Caco-2 (cell line): Measurements from ENCODE around the gene TMEM198. TPM values are rescaled to one million over a fixed set of nuclear protein-coding genes. Genes with fewer than 3 reads are reported as not detected.

Source experiments
- BruUV-seq: library from RNA; stranded (reverse); fragments of 400-500 nt; replicated peaks from 2 replicates; lab custom pipeline; 2021; lab: Mats Ljungman, UMichigan
- CTCF ChIA-PET: fragments of 300-600 bp; sonication (Branson Sonifier 250); formaldehyde crosslinking; loops from one replicate; lab custom pipeline; 2022; ENCODE audit warnings: antibody characterized with exemption; lab: Charles Lee
- POLR2A ChIA-PET: fragments of 300-600 bp; sonication (Branson Sonifier 250); formaldehyde crosslinking; loops from one replicate; lab custom pipeline; 2022; ENCODE audit warnings: antibody characterized with exemption; lab: Charles Lee
- DNase-seq, 2 experiments: peaks; one replicate each; pipeline versions ENCODE4 v3.0.0 to v3.0.0-alpha.2; 2020 to 2022
- H3K27me3 ChIP-seq: replicated peaks from 2 replicates; pipeline ENCODE4 v1.6.0; 2011; ENCODE audit warnings: low read length; ENCODE audit not compliant: control insufficient read depth, insufficient read depth
- H3K36me3 ChIP-seq: 2 replicates; pipeline ENCODE4 v1.5.1; 2011; ENCODE audit warnings: low read length; ENCODE audit not compliant: control insufficient read depth, insufficient read depth
- H3K4me1 ChIP-seq: fragments of 250-450 bp; sonication (Bioruptor Pico); 2 replicates; pipeline ENCODE4 v1.5.1; 2020; ENCODE audit warnings: mild to moderate bottlenecking
- H3K4me3 ChIP-seq: 2 replicates; pipeline ENCODE4 v1.5.1; 2011; ENCODE audit warnings: low read depth, mild to moderate bottlenecking, control low read depth, low read length
- H3K9me3 ChIP-seq: fragments of 250-450 bp; sonication (Bioruptor Pico); 2 replicates; pipeline ENCODE4 v1.5.1; 2020; ENCODE audit warnings: mild to moderate bottlenecking, moderate library complexity
- H3K27ac Mint-ChIP-seq: one replicate; pipeline ENCODE4 v1.8.0; 2022; ENCODE audit warnings: mixed read lengths; ENCODE audit not compliant: unreplicated experiment
- H3K27me3 Mint-ChIP-seq: one replicate; pipeline ENCODE4 v1.8.0; 2022; ENCODE audit warnings: mixed read lengths; ENCODE audit not compliant: insufficient read depth, unreplicated experiment
- H3K36me3 Mint-ChIP-seq: one replicate; pipeline ENCODE4 v1.8.0; 2022; ENCODE audit warnings: mild to moderate bottlenecking, mixed read lengths; ENCODE audit not compliant: insufficient read depth, unreplicated experiment
- H3K4me1 Mint-ChIP-seq: one replicate; pipeline ENCODE4 v1.8.0; 2022; ENCODE audit warnings: low read depth, mixed read lengths; ENCODE audit not compliant: unreplicated experiment
- H3K4me3 Mint-ChIP-seq: one replicate; pipeline ENCODE4 v1.8.0; 2022; ENCODE audit warnings: mild to moderate bottlenecking, moderate library complexity, mixed read lengths; ENCODE audit not compliant: unreplicated experiment
- H3K9me3 Mint-ChIP-seq: one replicate; pipeline ENCODE4 v1.8.0; 2022; ENCODE audit warnings: mixed read lengths; ENCODE audit not compliant: unreplicated experiment
- CTCF ChIP-seq, 2 experiments: fragments of 200-600 bp in 1 of 2; IDR thresholded peaks; 1 replicate in 1 of 2; 2 replicates in 1 of 2; pipeline versions ENCODE4 v1.5.1 to v1.8.0; 2011 to 2022; ENCODE audit warnings: antibody characterized with exemption in 1 of 2, control low read depth in 1 of 2, inconsistent platforms in 1 of 2, low read depth in 1 of 2, low read length in 1 of 2, mild to moderate bottlenecking in 1 of 2, moderate library complexity in 1 of 2; ENCODE audit not compliant: insufficient read depth in 1 of 2, severe bottlenecking in 1 of 2, unreplicated experiment in 1 of 2
- intact Hi-C: fragments of 100-400 bp; cut with micrococcal nuclease; formaldehyde crosslinking; loops from one replicate; pipeline ENCODE4 v1.10.0; 2022; ENCODE audit not compliant: unreplicated experiment
- total RNA-seq: library from RNA; stranded (reverse); gene quantifications from 2 replicates; pipeline ENCODE4 v1.2.3, GENCODE V29; 2022

The TMEM198 gene
- total RNA-seq, 1 experiment from 2014 or later, result 8.5 TPM

- Histone ChIP-seq H3K36me3 (no peaks in the 10 kb centered on the region; the same call in 1 of the 2 replicates), H3K9me3 (no peaks in the 10 kb centered on the region), H3K4me1 (peaks cover 9% of the 10 kb centered on the region), H3K4me3 (no peak overlapping the region), H3K27me3 (no peaks in the 10 kb centered on the region)
- Mint-ChIP-seq H3K4me1 (peaks cover 7% of the 10 kb centered on the region), H3K27ac (no peak overlapping the region), H3K4me3 (no peak overlapping the region), H3K36me3 (peaks cover 6% of the 10 kb centered on the region), H3K9me3 (no peaks in the 10 kb centered on the region), H3K27me3 (no peaks in the 10 kb centered on the region)
- intact Hi-C loops, result no loop called here
- no peak for DNase-seq
- TF ChIP-seq CTCF (IDR thresholded peaks at IDR 0.05; ENCODE audit: insufficient read depth in 1 of 2, low read depth in 1 of 2, low read length in 1 of 2, severe bottlenecking in 1 of 2, unreplicated experiment in 1 of 2), result no peak
- ChIA-PET POLR2A (no interaction called here), CTCF (interaction anchor here (1.9 kb wide), 1 partner anchor 11 kb away, joined by 7 read pairs; no protein-coding TSS in a partner anchor)
- BruUV-seq, result no TSS peak
These were observed 5.8 kb downstream of the TMEM198 start for GRCh38 chr2:219549619-219550018.

- no peaks in the 10 kb centered on the region for H3K27me3 ChIP-seq
- intact Hi-C loops, result loop anchor here (1.0 kb wide), 2 partner anchors 8 to 91 kb away; partner anchors contain the start of gene CHPF
- CTCF ChIA-PET, result interaction anchor here (0.6 to 2.0 kb wide), 5 partner anchors 8 to 138 kb away, joined by 3 to 9 read pairs (median 5); partner anchors contain the start of genes CHPF and TMEM198
- no peak for TF ChIP-seq CTCF (IDR thresholded peaks at IDR 0.05; ENCODE audit: insufficient read depth in 1 of 2, low read depth in 1 of 2, low read length in 1 of 2, severe bottlenecking in 1 of 2, unreplicated experiment in 1 of 2)
- peaks cover 4% of the 10 kb centered on the region for H3K4me1 ChIP-seq
- H3K4me3 ChIP-seq, result peak overlapping the region; percentile 87
- H3K27ac Mint-ChIP-seq, result peak overlapping the region; percentile 35
- no peaks in the 10 kb centered on the region for H3K9me3 Mint-ChIP-seq
- H3K36me3 Mint-ChIP-seq, result peaks cover 5% of the 10 kb centered on the region
- POLR2A ChIA-PET, result interaction anchor here (0.7 to 1.0 kb wide), 3 partner anchors 10 to 138 kb away, joined by 3 to 9 read pairs (median 3); no protein-coding TSS in a partner anchor
- DNase-seq, result no peak
- no peaks in the 10 kb centered on the region for H3K9me3 ChIP-seq
- no peaks in the 10 kb centered on the region for H3K27me3 Mint-ChIP-seq
- no peaks in the 10 kb centered on the region for H3K4me1 Mint-ChIP-seq
- peak overlapping the region; percentile 79 for H3K4me3 Mint-ChIP-seq
- no peaks in the 10 kb centered on the region; the same call in 1 of the 2 replicates for H3K36me3 ChIP-seq
- no TSS peak for BruUV-seq
These were observed 7.9 kb downstream of the TMEM198 start for GRCh38 chr2:219551441-219552381.
